SK-N-SH treated with all-trans-retinoic acid at 6 μM for 48 hours (cell line): ENCODE measurements around the gene SLC25A25.

Experiments used
- ARNTL ChIP-seq: fragments of 450-650 bp; formaldehyde crosslinking; IDR thresholded peaks from 2 replicates; pipeline ENCODE4 v1.5.0; 2020; ENCODE audit warnings: low read depth, mild to moderate bottlenecking, moderate library complexity, borderline replicate concordance
- TCF4 ChIP-seq: fragments of 250-450 bp; sonication (Bioruptor Pico); IDR thresholded peaks from 2 replicates; pipeline ENCODE4 v1.8.0; 2021; ENCODE audit warnings: mild to moderate bottlenecking, moderate library complexity, borderline replicate concordance

DNA sequence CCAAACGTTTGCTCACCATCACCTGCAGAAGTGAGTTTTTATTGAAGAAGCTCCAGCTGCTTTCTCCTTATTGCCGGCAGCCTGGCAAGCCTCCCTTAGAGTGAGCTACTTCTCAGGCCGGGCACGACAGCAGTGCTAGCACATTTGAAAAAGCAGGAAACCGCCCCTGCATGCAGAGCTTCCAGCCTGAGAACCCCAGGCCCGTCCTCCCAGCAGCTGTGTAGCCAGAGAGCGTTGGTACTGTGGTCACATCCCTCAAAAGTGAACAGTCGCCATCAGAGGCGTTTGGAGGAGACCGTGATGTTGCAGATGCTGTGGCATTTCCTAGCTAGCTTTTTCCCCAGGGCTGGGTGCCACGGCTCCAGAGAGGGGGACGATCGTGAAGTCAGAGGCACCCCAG, 23.5 kb downstream of the SLC25A25 start:
- no peak for TF ChIP-seq TCF4 (CRISPR knock-in tag)
- no peak for TF ChIP-seq ARNTL (CRISPR knock-in tag)
